ENCODE measurements around the gene GPATCH1. TPM values are rescaled to one million over a fixed set of nuclear protein-coding genes. Genes with fewer than 3 reads are reported as not detected.

The GPATCH1 gene
- total and polyA plus RNA-seq, 2 of the 4 experiments (the other 2 are of a cell fraction): 5.1 to 7.5 TPM

DNA sequence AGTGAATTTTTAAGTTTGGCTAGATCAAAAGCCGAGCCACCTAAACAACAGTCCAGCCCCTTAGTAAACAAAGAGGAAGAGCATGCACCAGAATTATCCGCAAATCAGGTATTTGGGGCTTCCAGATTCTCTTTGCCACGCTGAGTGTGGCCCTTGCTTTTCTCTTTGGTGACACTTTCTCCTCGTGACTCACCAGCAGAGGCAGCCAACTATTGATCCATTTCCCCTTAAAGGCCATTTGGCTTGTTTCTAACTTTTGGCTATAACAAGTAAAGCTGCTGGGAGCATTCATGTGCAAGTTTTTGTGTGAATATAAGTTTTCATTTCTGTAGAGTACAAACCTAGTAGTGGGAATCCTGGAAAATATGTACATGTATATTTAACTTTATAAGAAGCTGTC is 33.3 kb downstream of the GPATCH1 start:
- Histone ChIP-seq H3K9me3 (ENCODE audit: control insufficient read depth, insufficient read depth, low read length) (no peaks in the 10 kb centered on the region), H3K14ac (replicated peaks; ENCODE audit: low read depth, low read length) (no peak overlapping the region), H3K18ac (ENCODE audit: low read depth, low read length) (no peak overlapping the region), H3K9ac (ENCODE audit: low read depth, low read length) (no peak overlapping the region), H4K5ac (ENCODE audit: low read depth, low read length) (no peak overlapping the region), H3K56ac (ENCODE audit: extremely low read depth, insufficient read depth, low read length) (no peak overlapping the region), H3K4me3 (ENCODE audit: insufficient read depth, low read depth, low read length) (no peak overlapping the region), H2AFZ (replicated peaks; ENCODE audit: low read length, poor library complexity) (no peak overlapping the region), H3K79me1 (ENCODE audit: low read depth in 1 of 2, low read length in 2 of 2) (no peaks in the 10 kb centered on the region), H4K8ac (ENCODE audit: low read depth in 2 of 2, low read length in 2 of 2) (no peak overlapping the region), H3K4ac (ENCODE audit: low read depth, low read length) (no peak overlapping the region), H3K9me1 (ENCODE audit: insufficient read depth, low read length) (no peaks in the 10 kb centered on the region), H3K4me1 (ENCODE audit: control insufficient read depth, insufficient read depth, low read length) (peaks cover 2% of the 10 kb centered on the region; the same call in 1 of the 2 replicates), H2BK15ac (ENCODE audit: low read depth, low read length) (no peak overlapping the region), H3K23ac (ENCODE audit: low read depth, low read length) (no peak overlapping the region), H3K36me3 (ENCODE audit: control insufficient read depth, insufficient read depth, low read length) (peaks cover 46% of the 10 kb centered on the region), H4K91ac (ENCODE audit: insufficient read depth, low read depth, low read length) (no peak overlapping the region), H2AK9ac (replicated peaks; ENCODE audit: low read depth, low read length, poor library complexity) (no peak overlapping the region), H2BK5ac (ENCODE audit: low read depth, low read length, poor library complexity, severe bottlenecking) (no peak overlapping the region), H4K20me1 (ENCODE audit: insufficient read depth, low read length) (no peaks in the 10 kb centered on the region), H3K4me2 (ENCODE audit: low read depth, low read length) (no peak overlapping the region), H3K27me3 (ENCODE audit: control insufficient read depth, insufficient read depth, low read length) (no peaks in the 10 kb centered on the region), H2BK20ac (ENCODE audit: low read depth, low read length) (no peak overlapping the region), H2BK120ac (ENCODE audit: low read depth, low read length) (no peak overlapping the region), H2AK5ac (ENCODE audit: low read depth, low read length) (no peak overlapping the region), H3K27ac (ENCODE audit: insufficient read depth, low read length) (no peak overlapping the region)
- CTCF ChIA-PET: interaction anchor here (0.7 kb wide), 1 partner anchor 40 kb away, joined by 3 read pairs; no protein-coding TSS in a partner anchor
- DNase-seq (no peak), ATAC-seq (ENCODE audit: low read depth) (no peak)
- 100% methylated on average over 1 of the region's 4 CpGs; no CpG with 5 or more reads in 1 of the 2 experiments for WGBS, 2 experiments (ENCODE audit: extremely low coverage in 2 of 2, insufficient read length in 1 of 2)
- POLR2A ChIA-PET (ENCODE audit: unreplicated experiment): no interaction called here
- in situ Hi-C loops (cut with MboI; ENCODE audit: low sequenced_read_pairs) (no loop called here), intact Hi-C loops (cut with micrococcal nuclease) (no loop called here), dilution Hi-C loops (cut with HindIII; ENCODE audit: low sequenced_read_pairs, unreplicated experiment) (no loop called here)
- TF ChIP-seq, protein P1, sequence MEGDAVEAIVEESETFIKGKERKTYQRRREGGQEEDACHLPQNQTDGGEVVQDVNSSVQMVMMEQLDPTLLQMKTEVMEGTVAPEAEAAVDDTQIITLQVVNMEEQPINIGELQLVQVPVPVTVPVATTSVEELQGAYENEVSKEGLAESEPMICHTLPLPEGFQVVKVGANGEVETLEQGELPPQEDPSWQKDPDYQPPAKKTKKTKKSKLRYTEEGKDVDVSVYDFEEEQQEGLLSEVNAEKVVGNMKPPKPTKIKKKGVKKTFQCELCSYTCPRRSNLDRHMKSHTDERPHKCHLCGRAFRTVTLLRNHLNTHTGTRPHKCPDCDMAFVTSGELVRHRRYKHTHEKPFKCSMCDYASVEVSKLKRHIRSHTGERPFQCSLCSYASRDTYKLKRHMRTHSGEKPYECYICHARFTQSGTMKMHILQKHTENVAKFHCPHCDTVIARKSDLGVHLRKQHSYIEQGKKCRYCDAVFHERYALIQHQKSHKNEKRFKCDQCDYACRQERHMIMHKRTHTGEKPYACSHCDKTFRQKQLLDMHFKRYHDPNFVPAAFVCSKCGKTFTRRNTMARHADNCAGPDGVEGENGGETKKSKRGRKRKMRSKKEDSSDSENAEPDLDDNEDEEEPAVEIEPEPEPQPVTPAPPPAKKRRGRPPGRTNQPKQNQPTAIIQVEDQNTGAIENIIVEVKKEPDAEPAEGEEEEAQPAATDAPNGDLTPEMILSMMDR (conservative IDR thresholded peaks at IDR 0.05; ENCODE audit: low read depth, low read length): no peak
- TF ChIP-seq, protein P2, sequence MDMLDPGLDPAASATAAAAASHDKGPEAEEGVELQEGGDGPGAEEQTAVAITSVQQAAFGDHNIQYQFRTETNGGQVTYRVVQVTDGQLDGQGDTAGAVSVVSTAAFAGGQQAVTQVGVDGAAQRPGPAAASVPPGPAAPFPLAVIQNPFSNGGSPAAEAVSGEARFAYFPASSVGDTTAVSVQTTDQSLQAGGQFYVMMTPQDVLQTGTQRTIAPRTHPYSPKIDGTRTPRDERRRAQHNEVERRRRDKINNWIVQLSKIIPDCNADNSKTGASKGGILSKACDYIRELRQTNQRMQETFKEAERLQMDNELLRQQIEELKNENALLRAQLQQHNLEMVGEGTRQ (IDR thresholded peaks at IDR 0.05; ENCODE audit: low read depth, low read length): no peak
- TF ChIP-seq SMC3 (IDR thresholded peaks at IDR 0.05; ENCODE audit: low read depth, low read length) (no peak), RFX5 (IDR thresholded peaks at IDR 0.05; ENCODE audit: low read depth, low read length) (no peak), CEBPB (IDR thresholded peaks at IDR 0.05; ENCODE audit: low read depth, low read length) (no peak), MAFK (IDR thresholded peaks at IDR 0.05; ENCODE audit: low read depth, low read length) (no peak)
- no TSS peak for BruUV-seq (replicated peaks)

Measured in IMR-90 (cell line).